22Rv1 (cell line): ENCODE data around the gene CCRL2.

Experiments
- ZFX ChIP-seq: fragments of 450-650 bp; IDR thresholded peaks from 2 replicates; pipeline ENCODE4 v1.6.1; 2017; ENCODE audit warnings: antibody characterized with exemption, borderline replicate concordance
- TF ChIP-seq, protein P1 (sequence below): fragments of 450-650 bp; IDR thresholded peaks from 2 replicates; pipeline ENCODE4 v1.5.1; 2017; ENCODE audit warnings: mild to moderate bottlenecking

DNA sequence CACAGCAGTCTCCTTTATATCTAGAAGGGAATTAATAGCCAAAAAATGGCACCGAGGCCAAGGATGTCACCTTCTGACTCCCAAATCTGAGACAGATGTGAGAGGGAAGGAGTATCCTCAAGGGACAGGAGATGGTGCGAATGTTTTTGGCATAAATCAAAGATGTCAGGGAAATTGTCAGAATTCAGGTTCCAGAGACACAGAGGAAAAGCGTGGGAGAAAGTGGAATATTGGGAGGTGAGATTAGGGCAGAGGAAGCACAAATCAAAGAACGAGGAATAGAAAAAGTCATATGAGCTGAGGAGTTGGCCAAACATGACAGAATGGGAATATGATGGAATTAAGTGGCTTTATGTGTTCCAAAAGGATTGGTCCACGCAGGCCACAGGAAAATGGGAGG, 6.2 kb upstream of the CCRL2 start:
- TF ChIP-seq, protein P1, sequence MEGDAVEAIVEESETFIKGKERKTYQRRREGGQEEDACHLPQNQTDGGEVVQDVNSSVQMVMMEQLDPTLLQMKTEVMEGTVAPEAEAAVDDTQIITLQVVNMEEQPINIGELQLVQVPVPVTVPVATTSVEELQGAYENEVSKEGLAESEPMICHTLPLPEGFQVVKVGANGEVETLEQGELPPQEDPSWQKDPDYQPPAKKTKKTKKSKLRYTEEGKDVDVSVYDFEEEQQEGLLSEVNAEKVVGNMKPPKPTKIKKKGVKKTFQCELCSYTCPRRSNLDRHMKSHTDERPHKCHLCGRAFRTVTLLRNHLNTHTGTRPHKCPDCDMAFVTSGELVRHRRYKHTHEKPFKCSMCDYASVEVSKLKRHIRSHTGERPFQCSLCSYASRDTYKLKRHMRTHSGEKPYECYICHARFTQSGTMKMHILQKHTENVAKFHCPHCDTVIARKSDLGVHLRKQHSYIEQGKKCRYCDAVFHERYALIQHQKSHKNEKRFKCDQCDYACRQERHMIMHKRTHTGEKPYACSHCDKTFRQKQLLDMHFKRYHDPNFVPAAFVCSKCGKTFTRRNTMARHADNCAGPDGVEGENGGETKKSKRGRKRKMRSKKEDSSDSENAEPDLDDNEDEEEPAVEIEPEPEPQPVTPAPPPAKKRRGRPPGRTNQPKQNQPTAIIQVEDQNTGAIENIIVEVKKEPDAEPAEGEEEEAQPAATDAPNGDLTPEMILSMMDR: no peak
- no peak for TF ChIP-seq ZFX
